SU-DHL-6 (cell line): Measurements from ENCODE around the gene TDRD6.

Source experiments
- CTCF ChIP-seq: fragments of 200-600 bp; sonication (generic); IDR thresholded peaks from one replicate; pipeline ENCODE4 v1.5.1; 2017; ENCODE audit warnings: antibody characterized with exemption, mild to moderate bottlenecking, low read length, moderate library complexity; ENCODE audit not compliant: insufficient read depth, poor library complexity, severe bottlenecking
- EZH2phosphoT487 ChIP-seq: fragments of 200-600 bp; sonication (generic), shearing (Covaris generic); conservative IDR thresholded peaks from 2 replicates; pipeline ENCODE4 v1.6.1; 2018; ENCODE audit warnings: mild to moderate bottlenecking, antibody characterized with exemption, low read length, moderate library complexity, mixed read lengths

DNA sequence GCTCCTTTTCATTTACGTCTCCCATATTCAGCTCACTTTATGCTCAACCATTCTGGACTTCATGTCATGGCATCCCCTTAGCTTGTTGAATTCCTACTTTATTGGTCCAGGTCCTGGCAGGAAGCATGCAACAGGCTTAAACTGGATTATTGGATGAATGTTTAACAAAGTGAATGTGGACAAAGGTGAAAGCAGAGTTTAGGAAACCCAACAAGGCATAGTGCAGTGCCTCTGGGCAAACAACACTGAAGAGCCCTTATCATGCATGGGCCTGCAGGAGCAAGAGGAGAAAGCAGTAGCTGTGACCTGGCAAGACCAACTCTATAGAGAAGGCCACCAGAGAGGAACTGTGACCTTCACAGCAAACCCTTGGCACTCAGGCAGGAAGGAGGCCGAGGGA is 53.8 kb downstream of the TDRD6 start:
- no peak for TF ChIP-seq EZH2phosphoT487
- no peak for TF ChIP-seq CTCF
